ENCODE results near the gene FAM111B. TPM values are rescaled to one million over a fixed set of nuclear protein-coding genes. Genes with fewer than 3 reads are reported as not detected.
"Not testable (repeated sequence)": the region's sequence is repeated elsewhere in the genome, so short reads cannot be mapped to it uniquely, and the experiment has no call there.

FAM111B gene
- total and polyA plus RNA-seq, 4 donors, result 0.08 to 2.6 (median 1.4) TPM

DNA sequence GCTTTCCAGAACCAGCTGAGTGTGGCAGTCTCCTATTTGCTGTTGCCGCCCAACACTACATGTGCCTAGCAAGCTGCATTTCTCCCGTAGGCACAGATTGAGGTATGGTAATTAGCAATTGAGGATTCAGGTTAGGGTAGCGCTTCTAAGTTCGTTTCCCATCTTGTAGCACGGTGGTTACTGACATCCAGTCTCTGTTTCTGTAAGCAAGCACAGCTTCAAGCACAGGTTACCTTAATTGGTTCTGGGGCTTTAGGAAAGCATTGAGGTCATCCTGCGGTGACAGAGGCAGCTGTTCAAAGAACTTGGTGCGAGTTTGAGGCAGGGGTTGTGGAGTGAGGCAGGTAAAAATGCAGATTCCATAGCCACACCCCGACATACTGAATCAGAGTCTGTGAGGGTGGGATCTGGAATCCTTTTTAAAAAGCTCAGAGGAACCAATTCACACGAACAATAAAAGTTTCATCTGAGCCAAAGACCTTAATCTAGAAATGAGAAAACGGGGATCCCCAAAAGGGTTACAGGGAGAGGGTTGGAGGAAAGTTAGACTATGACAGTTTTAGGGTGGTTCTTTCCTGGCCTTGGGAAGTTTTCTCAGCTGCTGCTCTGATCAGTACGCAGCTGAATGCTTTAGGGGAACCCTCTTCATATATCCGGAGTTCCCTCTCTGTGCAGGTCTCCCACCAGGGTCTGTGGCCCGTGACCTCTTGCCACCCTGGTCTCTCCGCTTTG, 42.9 kb upstream of the FAM111B start:
- H3K4me1 ChIP-seq (ENCODE audit: control insufficient read depth in 4 of 4, insufficient read depth in 4 of 4, low read length in 3 of 4); DNase-seq (ENCODE audit: low spot score); H3K36me3 ChIP-seq (ENCODE audit: control insufficient read depth in 4 of 4, insufficient read depth in 3 of 4, low read depth in 1 of 4, low read length in 3 of 4); H3K9me3 ChIP-seq (ENCODE audit: control insufficient read depth in 4 of 4, low read length in 3 of 4); H3K27ac ChIP-seq (ENCODE audit: low read depth in 1 of 2, low read length in 2 of 2); H3K9ac ChIP-seq (ENCODE audit: low read depth in 1 of 2, low read length in 2 of 2); H3K4me3 ChIP-seq (ENCODE audit: low read depth in 1 of 3, low read length in 3 of 3): not testable (repeated sequence)
- H3K27me3 ChIP-seq (ENCODE audit: control insufficient read depth in 4 of 4, insufficient read depth in 4 of 4, low read length in 3 of 4), result peaks cover 0 to 13% (median 3%) of the 10 kb centered on the region in 4 donors
- 73% methylated on average over 14 of the region's 14 CpGs for WGBS

DNA sequence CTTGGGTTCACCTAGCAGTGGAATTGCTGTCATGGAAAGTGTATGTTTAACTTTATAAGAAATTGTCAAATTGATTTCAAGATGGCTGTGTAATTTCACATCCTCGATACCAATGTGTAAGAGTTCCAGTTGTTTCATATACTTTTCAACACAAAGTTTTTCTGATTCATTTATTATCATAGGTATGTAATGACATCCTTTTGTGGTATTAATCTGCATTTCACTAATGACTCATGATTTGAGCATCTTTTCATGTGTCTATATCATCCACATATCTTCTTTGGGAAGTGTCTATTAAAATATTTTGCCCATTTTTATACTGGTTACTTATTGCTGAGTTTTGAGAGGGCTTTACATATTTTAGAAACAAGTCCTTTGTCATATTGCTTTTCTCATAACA, 38.0 kb upstream of the FAM111B start:
- no peak overlapping the region for H3K9ac ChIP-seq (ENCODE audit: low read depth in 1 of 2, low read length in 2 of 2)
- no peak overlapping the region for H3K4me3 ChIP-seq (ENCODE audit: low read depth in 1 of 3, low read length in 3 of 3)
- TF ChIP-seq SP1 (IDR thresholded peaks at IDR 0.05), result no peak
- TF ChIP-seq YY1 (IDR thresholded peaks at IDR 0.05), result no peak
- no peak for TF ChIP-seq GABPA (IDR thresholded peaks at IDR 0.05 in 1 of 2, conservative IDR thresholded peaks at IDR 0.05 in 1 of 2)
- no peak for TF ChIP-seq FOXA2 (IDR thresholded peaks at IDR 0.05)
- TF ChIP-seq EGR1 (IDR thresholded peaks at IDR 0.05; ENCODE audit: low read depth in 2 of 2), result no peak
- no peak for TF ChIP-seq NR2F2 (IDR thresholded peaks at IDR 0.05)
- TF ChIP-seq, protein P1, sequence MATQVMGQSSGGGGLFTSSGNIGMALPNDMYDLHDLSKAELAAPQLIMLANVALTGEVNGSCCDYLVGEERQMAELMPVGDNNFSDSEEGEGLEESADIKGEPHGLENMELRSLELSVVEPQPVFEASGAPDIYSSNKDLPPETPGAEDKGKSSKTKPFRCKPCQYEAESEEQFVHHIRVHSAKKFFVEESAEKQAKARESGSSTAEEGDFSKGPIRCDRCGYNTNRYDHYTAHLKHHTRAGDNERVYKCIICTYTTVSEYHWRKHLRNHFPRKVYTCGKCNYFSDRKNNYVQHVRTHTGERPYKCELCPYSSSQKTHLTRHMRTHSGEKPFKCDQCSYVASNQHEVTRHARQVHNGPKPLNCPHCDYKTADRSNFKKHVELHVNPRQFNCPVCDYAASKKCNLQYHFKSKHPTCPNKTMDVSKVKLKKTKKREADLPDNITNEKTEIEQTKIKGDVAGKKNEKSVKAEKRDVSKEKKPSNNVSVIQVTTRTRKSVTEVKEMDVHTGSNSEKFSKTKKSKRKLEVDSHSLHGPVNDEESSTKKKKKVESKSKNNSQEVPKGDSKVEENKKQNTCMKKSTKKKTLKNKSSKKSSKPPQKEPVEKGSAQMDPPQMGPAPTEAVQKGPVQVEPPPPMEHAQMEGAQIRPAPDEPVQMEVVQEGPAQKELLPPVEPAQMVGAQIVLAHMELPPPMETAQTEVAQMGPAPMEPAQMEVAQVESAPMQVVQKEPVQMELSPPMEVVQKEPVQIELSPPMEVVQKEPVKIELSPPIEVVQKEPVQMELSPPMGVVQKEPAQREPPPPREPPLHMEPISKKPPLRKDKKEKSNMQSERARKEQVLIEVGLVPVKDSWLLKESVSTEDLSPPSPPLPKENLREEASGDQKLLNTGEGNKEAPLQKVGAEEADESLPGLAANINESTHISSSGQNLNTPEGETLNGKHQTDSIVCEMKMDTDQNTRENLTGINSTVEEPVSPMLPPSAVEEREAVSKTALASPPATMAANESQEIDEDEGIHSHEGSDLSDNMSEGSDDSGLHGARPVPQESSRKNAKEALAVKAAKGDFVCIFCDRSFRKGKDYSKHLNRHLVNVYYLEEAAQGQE (IDR thresholded peaks at IDR 0.05), result no peak
- TF ChIP-seq, protein P2, sequence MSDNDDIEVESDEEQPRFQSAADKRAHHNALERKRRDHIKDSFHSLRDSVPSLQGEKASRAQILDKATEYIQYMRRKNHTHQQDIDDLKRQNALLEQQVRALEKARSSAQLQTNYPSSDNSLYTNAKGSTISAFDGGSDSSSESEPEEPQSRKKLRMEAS (IDR thresholded peaks at IDR 0.05), result no peak
- no peak for TF ChIP-seq FOXA1 (IDR thresholded peaks at IDR 0.05)
- no peak for TF ChIP-seq JUND (IDR thresholded peaks at IDR 0.05)
- TF ChIP-seq HNF4A (conservative IDR thresholded peaks at IDR 0.05), result no peak
- TF ChIP-seq RAD21 (IDR thresholded peaks at IDR 0.05), result no peak
- TF ChIP-seq, protein P3, sequence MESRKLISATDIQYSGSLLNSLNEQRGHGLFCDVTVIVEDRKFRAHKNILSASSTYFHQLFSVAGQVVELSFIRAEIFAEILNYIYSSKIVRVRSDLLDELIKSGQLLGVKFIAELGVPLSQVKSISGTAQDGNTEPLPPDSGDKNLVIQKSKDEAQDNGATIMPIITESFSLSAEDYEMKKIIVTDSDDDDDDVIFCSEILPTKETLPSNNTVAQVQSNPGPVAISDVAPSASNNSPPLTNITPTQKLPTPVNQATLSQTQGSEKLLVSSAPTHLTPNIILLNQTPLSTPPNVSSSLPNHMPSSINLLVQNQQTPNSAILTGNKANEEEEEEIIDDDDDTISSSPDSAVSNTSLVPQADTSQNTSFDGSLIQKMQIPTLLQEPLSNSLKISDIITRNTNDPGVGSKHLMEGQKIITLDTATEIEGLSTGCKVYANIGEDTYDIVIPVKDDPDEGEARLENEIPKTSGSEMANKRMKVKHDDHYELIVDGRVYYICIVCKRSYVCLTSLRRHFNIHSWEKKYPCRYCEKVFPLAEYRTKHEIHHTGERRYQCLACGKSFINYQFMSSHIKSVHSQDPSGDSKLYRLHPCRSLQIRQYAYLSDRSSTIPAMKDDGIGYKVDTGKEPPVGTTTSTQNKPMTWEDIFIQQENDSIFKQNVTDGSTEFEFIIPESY (IDR thresholded peaks at IDR 0.05), result no peak
- no peak for TF ChIP-seq RXRA (IDR thresholded peaks at IDR 0.05)
- TF ChIP-seq, protein P4, sequence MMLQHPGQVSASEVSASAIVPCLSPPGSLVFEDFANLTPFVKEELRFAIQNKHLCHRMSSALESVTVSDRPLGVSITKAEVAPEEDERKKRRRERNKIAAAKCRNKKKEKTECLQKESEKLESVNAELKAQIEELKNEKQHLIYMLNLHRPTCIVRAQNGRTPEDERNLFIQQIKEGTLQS (IDR thresholded peaks at IDR 0.05), result no peak
- TF ChIP-seq, protein P5, sequence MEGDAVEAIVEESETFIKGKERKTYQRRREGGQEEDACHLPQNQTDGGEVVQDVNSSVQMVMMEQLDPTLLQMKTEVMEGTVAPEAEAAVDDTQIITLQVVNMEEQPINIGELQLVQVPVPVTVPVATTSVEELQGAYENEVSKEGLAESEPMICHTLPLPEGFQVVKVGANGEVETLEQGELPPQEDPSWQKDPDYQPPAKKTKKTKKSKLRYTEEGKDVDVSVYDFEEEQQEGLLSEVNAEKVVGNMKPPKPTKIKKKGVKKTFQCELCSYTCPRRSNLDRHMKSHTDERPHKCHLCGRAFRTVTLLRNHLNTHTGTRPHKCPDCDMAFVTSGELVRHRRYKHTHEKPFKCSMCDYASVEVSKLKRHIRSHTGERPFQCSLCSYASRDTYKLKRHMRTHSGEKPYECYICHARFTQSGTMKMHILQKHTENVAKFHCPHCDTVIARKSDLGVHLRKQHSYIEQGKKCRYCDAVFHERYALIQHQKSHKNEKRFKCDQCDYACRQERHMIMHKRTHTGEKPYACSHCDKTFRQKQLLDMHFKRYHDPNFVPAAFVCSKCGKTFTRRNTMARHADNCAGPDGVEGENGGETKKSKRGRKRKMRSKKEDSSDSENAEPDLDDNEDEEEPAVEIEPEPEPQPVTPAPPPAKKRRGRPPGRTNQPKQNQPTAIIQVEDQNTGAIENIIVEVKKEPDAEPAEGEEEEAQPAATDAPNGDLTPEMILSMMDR (IDR thresholded peaks at IDR 0.05; ENCODE audit: low read depth, low read length, missing input control), result no peak
- no peak for DNase-seq (ENCODE audit: low spot score)
- H3K4me1 ChIP-seq (ENCODE audit: control insufficient read depth in 4 of 4, insufficient read depth in 4 of 4, low read length in 3 of 4), result no peaks in the 10 kb centered on the region
- WGBS, result 78% methylated on average over 1 of the region's 1 CpG
- no peaks in the 10 kb centered on the region for H3K36me3 ChIP-seq (ENCODE audit: control insufficient read depth in 4 of 4, insufficient read depth in 3 of 4, low read depth in 1 of 4, low read length in 3 of 4)
- no peaks in the 10 kb centered on the region for H3K9me3 ChIP-seq (ENCODE audit: control insufficient read depth in 4 of 4, low read length in 3 of 4)
- H3K27me3 ChIP-seq (ENCODE audit: control insufficient read depth in 4 of 4, insufficient read depth in 4 of 4, low read length in 3 of 4), result peaks cover 0 to 9% (median 2%) of the 10 kb centered on the region in 4 donors
- H3K27ac ChIP-seq (ENCODE audit: low read depth in 1 of 2, low read length in 2 of 2), result no peak overlapping the region

Measured in liver (tissue), 9 donors.